ENCODE data around the gene ANKRD65.

DNA sequence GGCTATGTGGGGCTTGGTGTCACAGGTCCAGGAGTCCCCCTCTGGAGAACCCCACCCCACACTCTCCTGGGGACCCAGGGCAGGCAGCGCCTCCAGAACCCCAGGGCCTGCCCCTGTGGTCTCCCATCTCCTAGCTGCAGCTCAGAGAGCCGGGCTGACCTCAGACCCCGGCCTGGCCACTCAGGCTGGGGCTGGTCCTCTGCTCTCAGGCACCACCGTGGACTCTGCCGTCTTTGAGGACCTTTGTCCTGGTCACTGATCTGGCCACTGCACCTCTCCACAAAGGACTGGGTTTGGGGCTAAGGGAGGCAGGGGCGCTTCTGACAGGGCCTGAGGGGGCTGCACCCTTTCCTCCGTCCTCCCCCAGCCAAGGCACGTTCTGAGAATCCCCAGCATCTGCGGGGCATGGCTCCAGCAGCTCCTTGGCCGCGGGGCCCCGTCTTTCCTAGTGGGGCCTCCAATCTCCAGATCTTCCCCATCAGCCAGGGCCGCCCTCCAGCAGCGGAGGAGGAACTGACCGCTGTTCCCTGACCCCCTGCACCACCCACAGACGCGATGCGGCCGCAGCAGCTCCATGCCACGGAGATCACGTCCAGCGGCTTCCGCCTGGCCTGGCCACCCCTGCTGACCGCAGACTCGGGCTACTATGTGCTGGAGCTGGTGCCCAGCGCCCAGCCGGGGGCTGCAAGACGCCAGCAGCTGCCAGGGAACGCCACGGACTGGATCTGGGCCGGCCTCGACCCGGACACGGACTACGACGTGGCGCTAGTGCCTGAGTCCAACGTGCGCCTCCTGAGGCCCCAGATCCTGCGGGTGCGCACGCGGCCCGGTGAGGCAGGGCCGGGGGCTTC, 17.7 kb upstream of the ANKRD65 start:
- TF ChIP-seq, protein P1, sequence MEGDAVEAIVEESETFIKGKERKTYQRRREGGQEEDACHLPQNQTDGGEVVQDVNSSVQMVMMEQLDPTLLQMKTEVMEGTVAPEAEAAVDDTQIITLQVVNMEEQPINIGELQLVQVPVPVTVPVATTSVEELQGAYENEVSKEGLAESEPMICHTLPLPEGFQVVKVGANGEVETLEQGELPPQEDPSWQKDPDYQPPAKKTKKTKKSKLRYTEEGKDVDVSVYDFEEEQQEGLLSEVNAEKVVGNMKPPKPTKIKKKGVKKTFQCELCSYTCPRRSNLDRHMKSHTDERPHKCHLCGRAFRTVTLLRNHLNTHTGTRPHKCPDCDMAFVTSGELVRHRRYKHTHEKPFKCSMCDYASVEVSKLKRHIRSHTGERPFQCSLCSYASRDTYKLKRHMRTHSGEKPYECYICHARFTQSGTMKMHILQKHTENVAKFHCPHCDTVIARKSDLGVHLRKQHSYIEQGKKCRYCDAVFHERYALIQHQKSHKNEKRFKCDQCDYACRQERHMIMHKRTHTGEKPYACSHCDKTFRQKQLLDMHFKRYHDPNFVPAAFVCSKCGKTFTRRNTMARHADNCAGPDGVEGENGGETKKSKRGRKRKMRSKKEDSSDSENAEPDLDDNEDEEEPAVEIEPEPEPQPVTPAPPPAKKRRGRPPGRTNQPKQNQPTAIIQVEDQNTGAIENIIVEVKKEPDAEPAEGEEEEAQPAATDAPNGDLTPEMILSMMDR (IDR thresholded peaks at IDR 0.05): no peak
- no peak for TF ChIP-seq POLR2A (IDR thresholded peaks at IDR 0.05)

All from lower leg skin (tissue), 3 donors.